Fibroblast of skin of left quadriceps (primary cell): ENCODE measurements around the gene GSS.

Experiments used
- DNase-seq, 2 experiments: peaks; one replicate each; pipeline ENCODE4 v3.0.0-alpha.2; 2013; ENCODE audit warnings: low read depth in 2 of 2

GSS gene

DNA sequence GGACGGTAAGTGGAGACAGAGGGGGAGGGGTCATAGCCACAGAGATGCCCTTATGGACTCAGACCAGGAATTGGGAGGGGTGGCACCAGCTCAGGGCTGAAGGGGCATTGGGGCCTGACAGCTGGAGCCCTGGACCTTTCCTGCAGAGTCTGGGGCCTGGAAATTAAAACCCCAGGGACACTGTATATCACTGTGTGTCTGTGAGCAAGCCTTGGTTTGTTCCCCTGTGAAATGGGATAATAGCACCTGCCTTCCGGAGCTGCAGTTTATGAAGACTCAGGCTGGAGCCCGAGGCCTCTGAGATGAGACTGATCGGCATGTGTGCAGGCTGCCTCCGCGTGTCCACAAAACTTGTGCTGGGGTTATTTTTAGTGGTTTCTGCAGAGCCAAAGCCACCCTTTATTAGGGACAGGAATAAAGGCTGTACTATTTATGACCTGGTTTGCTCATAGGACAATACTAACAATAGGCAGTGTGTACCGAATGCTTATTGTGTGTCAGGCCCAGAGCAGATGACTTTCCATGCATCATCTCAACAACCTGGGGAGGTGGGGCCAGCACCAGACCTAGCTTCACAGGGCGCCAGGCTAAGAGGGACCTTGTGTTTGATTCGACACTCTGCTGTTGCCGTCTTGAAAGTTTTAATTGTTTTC lies 22.6 kb upstream of the GSS start:
- DNase-seq = no peak

DNA sequence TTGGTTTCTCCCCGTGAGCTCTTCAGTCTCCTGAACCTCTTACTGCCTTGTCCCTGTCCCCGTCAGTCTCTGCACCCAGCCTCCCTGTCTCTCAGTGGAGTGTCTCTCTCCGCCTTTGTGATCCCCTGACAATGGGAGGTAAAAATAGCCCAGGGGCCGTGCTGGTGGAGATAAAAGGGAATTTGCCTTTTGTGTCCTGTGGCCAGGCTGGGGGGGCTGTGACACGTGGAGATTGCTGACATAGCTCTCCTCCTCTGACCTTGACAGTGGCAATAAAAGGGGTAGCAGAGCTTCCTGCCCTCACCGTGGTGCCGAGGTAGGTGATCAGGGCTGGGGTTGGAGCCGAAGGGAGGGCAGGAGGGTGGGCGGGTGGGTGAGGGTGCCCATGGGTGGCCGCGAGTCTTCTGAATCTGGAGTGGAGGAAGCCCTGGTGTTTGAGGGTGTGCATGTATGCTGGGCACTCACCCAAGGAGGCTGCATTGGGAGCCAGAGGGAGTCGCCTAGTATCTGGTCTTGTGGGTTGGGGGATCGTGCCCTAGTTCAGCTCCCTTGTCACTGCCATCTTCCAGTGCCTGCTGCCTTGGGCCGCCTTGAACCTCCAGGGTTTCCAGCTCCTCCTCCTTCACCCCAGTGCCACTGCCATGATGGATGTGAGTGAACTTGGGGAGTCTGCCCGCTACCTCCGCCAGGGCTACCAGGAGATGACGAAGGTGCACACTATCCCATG lies 21.9 kb upstream of the GSS start:
- DNase-seq = no peak

- DNase-seq = no peak
Measured at GRCh38 chr20:34976286-34976685, 20.7 kb upstream of the GSS start.

DNA sequence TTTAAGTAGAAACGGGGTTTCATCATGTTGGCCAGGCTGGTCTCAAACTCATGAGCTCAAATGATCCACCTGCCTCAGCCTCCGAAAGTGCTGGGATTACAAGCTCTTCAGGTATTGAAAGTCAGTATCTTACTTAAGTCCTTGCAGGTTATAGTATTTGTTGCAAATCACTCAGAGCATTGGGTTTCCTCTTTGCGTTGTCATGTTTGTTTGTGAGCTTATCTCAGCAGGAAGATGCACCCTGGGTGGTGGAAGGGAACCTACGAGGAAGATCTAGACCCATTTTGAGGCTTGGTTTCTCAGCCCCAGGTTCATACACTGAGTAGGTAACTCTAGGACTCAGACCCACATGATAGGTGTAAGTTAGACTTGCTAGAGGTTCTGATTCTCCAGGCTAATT lies 18.6 kb upstream of the GSS start:
- DNase-seq = no peak

DNA sequence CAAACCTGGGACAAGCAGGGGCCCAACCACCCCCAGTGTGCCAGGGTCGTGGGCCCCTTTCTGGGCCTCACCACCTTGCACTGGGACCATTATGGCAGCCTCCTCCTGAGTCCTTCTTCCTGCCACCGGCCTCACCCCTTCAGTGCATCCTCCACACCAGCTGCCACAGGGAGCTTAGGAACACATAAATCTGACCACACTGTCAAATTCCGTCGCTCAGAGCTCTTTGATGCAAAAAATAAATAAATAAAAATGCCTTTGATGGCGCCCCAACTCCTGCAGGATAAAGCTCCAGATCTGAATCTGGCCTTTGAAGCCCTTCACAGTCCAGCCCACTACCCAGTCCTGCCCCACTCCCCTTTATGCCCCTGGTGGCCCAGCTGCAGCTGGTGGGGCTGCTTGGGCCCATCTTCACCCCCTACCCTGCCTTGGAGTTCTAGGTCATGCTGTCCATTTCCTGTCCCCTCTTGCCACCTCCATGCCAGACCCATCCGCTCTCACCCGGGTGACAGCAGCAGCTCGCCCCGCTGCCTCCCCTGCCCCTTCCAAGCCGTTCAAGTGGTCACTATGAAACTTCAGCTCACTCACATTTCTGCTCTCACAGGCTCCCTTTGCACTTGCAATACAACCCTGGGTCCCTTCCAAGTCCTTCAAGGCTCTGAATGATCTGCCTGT lies 16.1 kb upstream of the GSS start:
- DNase-seq = no peak

- no peak for DNase-seq
Measured at GRCh38 chr20:34970846-34971560, 15.4 kb upstream of the GSS start.

DNA sequence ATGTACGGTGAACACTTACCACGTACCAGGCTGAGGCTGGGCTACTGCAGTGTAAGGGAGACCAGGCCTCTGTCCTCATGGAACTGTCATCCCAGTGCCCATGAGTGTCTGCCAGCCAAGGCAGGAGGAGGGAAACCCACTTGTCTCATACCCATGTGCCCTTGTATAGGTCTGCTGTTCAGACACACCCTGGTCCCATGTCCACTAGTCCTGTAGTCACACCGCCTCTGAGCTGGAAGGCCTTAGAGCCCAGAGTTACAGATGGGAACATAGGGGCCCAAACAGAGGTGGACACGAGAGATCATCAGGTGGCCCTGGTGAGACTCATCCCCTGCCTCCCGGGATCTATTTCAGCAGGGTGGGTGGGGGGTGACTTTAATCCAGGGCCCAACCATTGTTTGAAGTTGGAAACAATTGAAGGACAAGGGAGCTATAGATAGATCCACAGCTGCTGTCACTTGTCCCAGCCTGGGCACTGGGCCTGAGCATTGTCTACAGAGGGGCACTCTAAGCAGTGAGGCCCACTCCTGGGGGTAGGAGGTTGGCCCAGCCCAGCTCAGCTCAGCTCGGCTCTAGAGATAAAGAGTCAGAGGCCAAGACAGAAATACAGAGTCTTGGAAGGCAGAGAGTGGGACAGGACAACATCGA lies 14.7 kb upstream of the GSS start:
- no peak for DNase-seq

DNA sequence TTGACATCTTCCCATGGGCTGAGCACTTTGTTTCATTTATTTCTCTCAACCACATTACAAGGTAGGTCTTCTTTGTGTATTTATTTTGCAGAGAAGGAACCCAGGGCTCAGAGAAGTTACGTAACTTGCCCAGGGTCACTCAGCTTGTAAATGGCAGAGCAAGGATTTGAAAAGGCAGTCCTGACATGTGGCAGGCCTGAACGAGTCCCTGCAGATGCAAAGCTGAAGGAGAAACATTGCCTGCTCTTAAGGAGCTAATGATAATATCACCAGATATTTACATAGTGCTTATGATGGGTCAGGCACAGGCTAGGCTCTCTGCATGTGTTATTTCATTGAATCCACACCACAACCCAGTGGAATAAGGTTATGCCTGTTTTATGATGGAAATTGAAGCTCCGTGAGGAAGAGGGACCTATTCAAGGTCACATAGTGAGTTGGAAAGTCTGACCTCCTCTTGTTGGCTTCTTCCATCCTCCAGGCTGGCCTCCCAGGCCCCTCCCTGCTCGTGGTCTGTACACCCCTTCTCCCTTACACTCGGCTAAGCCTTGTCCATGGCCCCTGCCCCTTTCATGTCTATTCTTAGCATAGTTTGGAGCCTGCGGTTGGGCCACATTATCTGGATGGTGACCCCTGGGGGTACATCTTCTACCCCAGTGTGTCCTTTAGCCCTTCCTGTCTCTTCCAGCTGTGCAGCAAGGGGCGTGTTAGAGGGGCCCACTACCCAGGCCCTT lies 12.6 kb upstream of the GSS start:
- no peak for DNase-seq

DNA sequence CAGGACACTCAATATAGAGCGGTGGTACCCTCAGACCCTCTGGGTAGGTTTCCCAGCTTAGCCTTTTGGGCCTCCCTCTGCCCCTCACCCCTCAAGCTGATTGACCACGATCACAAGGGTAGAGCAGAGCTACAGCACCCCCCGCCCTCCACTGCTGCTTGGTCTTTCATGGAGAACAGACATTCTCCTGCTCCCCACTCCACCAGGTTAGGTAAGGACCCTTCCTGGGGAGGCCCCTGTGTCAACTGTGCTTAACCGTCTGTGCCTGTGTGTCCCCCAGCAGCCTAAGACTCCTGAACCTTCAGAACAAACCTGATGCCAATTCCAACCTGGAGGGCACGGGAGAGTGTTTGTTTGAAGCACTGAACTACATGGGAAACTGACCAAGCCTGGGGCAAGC lies 11.8 kb upstream of the GSS start:
- no peak for DNase-seq

DNA sequence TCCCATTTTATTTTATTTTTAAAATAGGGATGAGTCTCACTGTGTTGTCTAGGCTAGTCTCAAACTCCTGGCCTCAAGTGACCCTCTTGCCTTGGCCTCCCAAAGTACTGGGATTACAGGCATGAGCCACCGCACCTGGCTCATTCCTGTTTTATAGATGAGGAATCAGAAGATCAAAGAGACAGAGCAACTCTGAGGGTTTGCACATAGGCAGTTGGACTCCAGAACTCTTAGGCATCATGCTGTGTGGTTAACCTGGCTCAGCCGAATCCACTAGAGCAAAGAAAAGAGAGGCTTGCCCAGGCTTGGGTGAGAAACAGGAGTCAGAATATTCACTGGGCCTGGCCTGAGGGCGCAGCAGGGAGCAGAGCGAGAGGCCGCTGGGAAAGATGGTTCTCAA lies 9.4 kb upstream of the GSS start:
- DNase-seq = no peak

DNA sequence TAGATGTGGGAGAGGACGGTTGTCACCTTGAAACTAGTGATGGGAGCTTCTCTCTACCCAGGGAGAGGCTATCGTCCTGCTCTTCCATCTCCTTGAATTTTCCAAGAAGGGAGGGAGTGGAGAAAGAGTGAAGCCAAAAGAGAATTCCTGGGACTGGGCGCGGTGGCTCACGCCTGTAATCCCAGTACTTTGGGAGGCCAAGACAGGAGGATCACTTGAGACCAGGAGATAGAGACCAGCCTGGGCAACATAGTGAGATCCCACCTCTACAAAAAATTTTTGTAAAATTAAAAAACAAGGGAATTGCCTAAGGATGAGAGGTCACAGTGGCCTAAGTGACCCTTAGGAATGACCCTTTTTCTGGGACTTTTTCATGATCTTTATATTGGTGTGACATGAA lies 8.9 kb upstream of the GSS start:
- DNase-seq = no peak

- DNase-seq = no peak
Measured at GRCh38 chr20:34956751-34957472, 1.3 kb upstream of the GSS start.

DNA sequence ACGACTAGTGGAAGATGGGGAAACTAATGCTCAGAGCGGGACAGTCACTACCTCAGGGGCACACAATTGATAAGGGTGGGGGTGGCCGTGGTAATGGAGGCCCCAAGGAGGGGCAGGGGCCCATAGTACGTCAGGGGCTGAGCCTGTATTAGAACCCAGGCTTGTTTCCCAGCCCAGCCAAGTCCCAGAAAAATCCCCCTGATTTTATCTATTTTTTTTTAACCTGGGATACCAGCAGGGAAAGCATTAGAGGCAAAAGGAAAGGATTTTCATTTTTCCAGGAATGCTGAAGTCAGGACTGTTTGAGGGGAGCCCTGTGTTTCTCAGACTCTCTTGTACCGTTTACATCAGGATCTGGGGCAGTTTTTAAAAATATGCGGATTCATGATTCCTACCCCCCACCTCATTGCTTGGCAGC lies 444 bp upstream of the GSS start:
- no peak for DNase-seq

GRCh38 chr20:34954904-34955230 lies 739 bp downstream of the GSS start:
- no peak for DNase-seq

DNA sequence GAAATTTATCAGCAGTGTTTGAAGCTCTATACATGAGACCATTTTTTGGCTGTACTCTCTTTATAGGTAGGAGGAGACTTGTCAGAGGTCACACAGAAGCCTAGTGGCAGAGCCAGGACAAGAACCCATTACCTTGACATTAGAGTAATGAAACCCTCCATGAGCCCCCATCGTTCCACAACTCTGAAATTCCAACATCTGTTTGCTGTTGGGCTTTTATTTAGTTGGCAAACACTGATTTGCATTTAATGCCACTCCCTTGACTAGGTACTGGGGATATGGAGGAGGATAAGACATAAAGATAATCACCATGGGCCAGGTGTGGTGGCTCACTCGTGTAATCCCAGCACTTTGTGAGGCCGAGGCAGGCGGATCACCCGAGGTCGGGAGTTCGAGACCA lies 1.6 kb downstream of the GSS start:
- no peak for DNase-seq

DNA sequence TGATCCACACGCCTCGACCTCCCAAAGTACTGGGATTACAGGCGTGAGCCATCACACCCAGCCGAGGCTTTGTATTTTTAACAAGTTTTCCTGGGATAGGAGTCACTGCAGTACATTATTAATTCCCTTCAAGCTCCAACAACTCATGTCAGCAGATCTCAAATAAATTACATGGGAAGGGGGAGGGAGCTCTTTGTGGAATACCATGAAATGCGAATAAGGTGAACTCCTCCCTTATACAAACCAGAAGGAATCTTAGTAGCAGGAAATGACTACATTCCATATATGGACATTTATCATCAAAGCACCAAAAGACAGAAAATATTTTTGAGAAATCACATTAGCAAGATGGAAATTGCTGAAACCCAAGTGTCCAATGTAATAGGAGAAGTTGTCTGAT lies 2.9 kb downstream of the GSS start:
- DNase-seq = peak; percentile 47 to 60

DNA sequence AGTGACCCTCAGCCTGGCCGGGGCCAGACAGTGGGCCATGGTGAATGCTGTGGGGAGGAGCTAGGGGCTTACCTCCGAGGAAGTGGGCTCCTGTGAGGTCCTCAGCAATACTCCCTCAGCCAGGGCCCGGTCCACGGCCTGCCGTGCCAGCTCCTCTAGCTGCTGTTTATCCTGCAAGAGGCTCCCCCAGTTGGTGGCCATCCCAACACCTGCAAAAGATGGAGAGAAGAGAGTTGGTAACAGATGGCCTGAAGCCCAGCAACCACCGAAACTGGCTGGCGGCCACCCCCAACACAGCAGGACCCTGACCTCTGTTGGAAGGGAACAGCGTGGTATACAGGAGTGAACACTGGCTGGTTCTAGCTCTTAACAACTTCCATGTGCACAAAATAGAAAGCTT lies 4.0 kb downstream of the GSS start:
- DNase-seq = no peak

- no peak for DNase-seq
Measured at GRCh38 chr20:34951252-34951651, 4.4 kb downstream of the GSS start.

GRCh38 chr20:34949120-34949519 lies 6.5 kb downstream of the GSS start:
- DNase-seq = no peak

- peak; percentile 36 for DNase-seq
Measured at GRCh38 chr20:34948030-34948429, 7.6 kb downstream of the GSS start.

- DNase-seq = no peak
Measured at GRCh38 chr20:34947336-34947735, 8.3 kb downstream of the GSS start.
